Common myeloid progenitor, CD34-positive (primary cell): Measurements from ENCODE around the gene BCL2L13.
"Not testable (repeated sequence)": the region's sequence is repeated elsewhere in the genome, so short reads cannot be mapped to it uniquely, and the experiment has no call there.

ENCODE experiments used
- CTCF ChIA-PET: fragments of 350-600 bp; sonication (Branson Sonifier 250); formaldehyde crosslinking; loops from one replicate; lab custom pipeline; 2021; ENCODE audit warnings: antibody characterized with exemption; lab: Charles Lee
- POLR2A ChIA-PET: fragments of 350-600 bp; sonication (Branson Sonifier 250); formaldehyde crosslinking; loops from one replicate; lab custom pipeline; 2021; ENCODE audit warnings: antibody characterized with exemption; lab: Charles Lee
- DNase-seq, 3 donors: peaks; one replicate each; pipeline versions ENCODE4 v3.0.0 to v3.0.0-alpha.2; 2013
- H3K27ac ChIP-seq, 2 experiments: 1 replicate in 1 of 2; 2 replicates in 1 of 2; pipeline ENCODE4 v1.7.0; 2013; ENCODE audit warnings: inconsistent platforms in 2 of 2, low read length in 2 of 2, mild to moderate bottlenecking in 2 of 2, low read depth in 1 of 2, moderate library complexity in 1 of 2; ENCODE audit not compliant: severe bottlenecking in 2 of 2, insufficient read depth in 1 of 2, poor library complexity in 1 of 2
- H3K27me3 ChIP-seq, 5 experiments: replicated peaks in 2 of 5; 1 replicate in 3 of 5; 2 replicates in 2 of 5; pipeline versions ENCODE4 v1.6.1 to v1.7.0; 2013; ENCODE audit warnings: low read length in 4 of 5, mild to moderate bottlenecking in 2 of 5, moderate library complexity in 2 of 5, inconsistent platforms in 1 of 5; ENCODE audit not compliant: insufficient read depth in 5 of 5, control insufficient read depth in 4 of 5
- H3K36me3 ChIP-seq, 4 experiments: 1 replicate in 2 of 4; 2 replicates in 2 of 4; pipeline versions ENCODE4 v1.6.1 to v1.7.0; 2013; ENCODE audit warnings: low read length in 3 of 4, control low read depth in 1 of 4, mild to moderate bottlenecking in 1 of 4; ENCODE audit not compliant: control insufficient read depth in 4 of 4, insufficient read depth in 4 of 4
- H3K4me1 ChIP-seq, 4 experiments: 1 replicate in 3 of 4; 2 replicates in 1 of 4; pipeline versions ENCODE4 v1.6.1 to v1.7.1; 2013; ENCODE audit warnings: low read length in 3 of 4, mild to moderate bottlenecking in 3 of 4, control low read depth in 1 of 4, inconsistent platforms in 1 of 4, moderate library complexity in 1 of 4; ENCODE audit not compliant: control insufficient read depth in 4 of 4, insufficient read depth in 4 of 4; ENCODE audit errors: control extremely low read depth in 1 of 4
- H3K4me3 ChIP-seq, 7 experiments: 1 replicate in 4 of 7; 2 replicates in 3 of 7; pipeline versions ENCODE4 v1.5.1 to v1.7.0; 2013; ENCODE audit warnings: mild to moderate bottlenecking in 7 of 7, low read length in 6 of 7, moderate library complexity in 6 of 7, inconsistent platforms in 2 of 7, low read depth in 2 of 7, control low read depth in 1 of 7; ENCODE audit not compliant: insufficient read depth in 4 of 7, control insufficient read depth in 1 of 7; ENCODE audit errors: extremely low read depth in 1 of 7
- H3K9me3 ChIP-seq, 5 experiments: 1 replicate in 4 of 5; 2 replicates in 1 of 5; pipeline versions ENCODE4 v1.6.1 to v1.7.1; 2013; ENCODE audit warnings: low read length in 4 of 5, mild to moderate bottlenecking in 2 of 5, inconsistent platforms in 1 of 5, low read depth in 1 of 5, moderate library complexity in 1 of 5; ENCODE audit not compliant: control insufficient read depth in 4 of 5, insufficient read depth in 2 of 5; ENCODE audit errors: control extremely low read depth in 1 of 5
- WGBS: methylation state at CpG from one replicate; pipeline ENCODE4 v1.1.5; 2013; ENCODE audit not compliant: insufficient coverage; 5-methylcytosine and 5-hydroxymethylcytosine counted together

Gene BCL2L13

DNA sequence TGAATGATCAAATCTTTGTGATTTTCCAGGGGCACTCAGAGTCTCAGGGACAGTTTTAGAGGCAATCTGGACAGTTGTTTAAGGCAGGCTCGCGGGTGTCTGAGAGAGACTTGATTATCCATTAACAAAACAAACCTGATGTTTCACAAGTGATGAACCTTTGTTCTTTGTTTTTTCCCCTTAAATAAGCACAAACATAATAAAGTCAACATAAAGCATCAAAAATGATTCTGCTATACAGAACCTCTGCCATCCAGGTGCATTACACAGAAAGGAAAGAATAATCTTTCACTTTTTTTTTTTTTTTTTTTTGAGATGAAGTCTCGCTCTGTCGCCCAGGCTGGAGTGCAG is 122.6 kb downstream of the BCL2L13 start:
- DNase-seq, result no peak
- Histone ChIP-seq H3K4me1 (peaks cover 7 to 36% (median 24%) of the 10 kb centered on the region in 4 experiments), H3K4me3 (no peak overlapping the region), H3K27ac (peak overlapping the region in 1 of 2 experiments; percentile 59), H3K9me3 (no peaks in the 10 kb centered on the region), H3K27me3 (no peaks in the 10 kb centered on the region), H3K36me3 (peaks cover 0 to 8% (median 2%) of the 10 kb centered on the region in 4 experiments)
- ChIA-PET POLR2A (interaction anchor here (2.0 kb wide), 1 partner anchor 11 kb away, joined by 12 read pairs; no protein-coding TSS in a partner anchor), CTCF (interaction anchor here (1.1 kb wide), 1 partner anchor 19 kb away, joined by 3 read pairs; no protein-coding TSS in a partner anchor)
- WGBS, result no CpG with 5 or more reads among the region's 4 CpGs

DNA sequence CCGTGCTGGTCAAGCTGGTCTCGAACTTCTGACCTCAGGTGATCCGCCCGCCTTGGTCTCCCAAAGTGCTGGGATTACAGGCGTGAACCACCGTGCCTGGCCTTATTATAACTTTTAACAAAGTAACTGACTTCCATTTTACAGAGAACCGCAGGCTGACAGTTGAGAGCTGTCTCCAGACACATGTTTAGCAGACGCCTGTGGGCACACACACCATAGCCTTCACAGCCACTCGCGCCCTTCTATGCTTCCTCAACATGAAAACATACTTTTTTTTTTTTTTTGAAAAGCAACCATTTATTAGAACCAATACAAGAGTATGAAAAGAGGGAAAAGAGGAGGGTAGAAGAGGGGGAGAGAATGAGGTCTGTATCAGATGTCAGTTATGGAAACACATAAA is 124.9 kb downstream of the BCL2L13 start:
- POLR2A ChIA-PET, result interaction anchor here (0.6 to 1.4 kb wide), 3 partner anchors 10 to 22 kb away, joined by 3 to 4 read pairs (median 3); no protein-coding TSS in a partner anchor

GRCh38 chr22:17764036-17764435 is 125.5 kb downstream of the BCL2L13 start:
- DNase-seq, result no peak
- Histone ChIP-seq H3K9me3 (no peaks in the 10 kb centered on the region), H3K4me1 (peaks cover 10 to 39% (median 25%) of the 10 kb centered on the region in 4 experiments), H3K36me3 (peaks cover 0 to 10% (median 0%) of the 10 kb centered on the region in 4 experiments), H3K4me3 (no peak overlapping the region), H3K27ac (no peak overlapping the region), H3K27me3 (no peaks in the 10 kb centered on the region)
- CTCF ChIA-PET, result interaction anchor here (1.1 to 1.5 kb wide), 4 partner anchors 9 to 21 kb away, joined by 3 to 5 read pairs (median 3); no protein-coding TSS in a partner anchor
- WGBS, result 80% methylated on average over 5 of the region's 5 CpGs
- POLR2A ChIA-PET, result interaction anchor here (0.6 to 1.4 kb wide), 2 partner anchors 10 to 13 kb away, joined by 3 to 4 read pairs; no protein-coding TSS in a partner anchor

More for the DNA sequence above, 124.9 kb downstream of the BCL2L13 start:
- not testable (repeated sequence) for H3K36me3 ChIP-seq, H3K27ac ChIP-seq, H3K27me3 ChIP-seq, H3K9me3 ChIP-seq, H3K4me3 ChIP-seq
- 81% methylated on average over 7 of the region's 10 CpGs for WGBS
- peaks cover 10 to 38% (median 24%) of the 10 kb centered on the region in 4 experiments for H3K4me1 ChIP-seq
- DNase-seq, result peak; percentile 34 to 95 (median 86)
- CTCF ChIA-PET, result interaction anchor here (1.3 to 1.8 kb wide), 3 partner anchors 10 to 22 kb away, joined by 3 to 6 read pairs (median 5); no protein-coding TSS in a partner anchor

- WGBS, result 60% methylated on average over 1 of the region's 5 CpGs
- H3K9me3 ChIP-seq, H3K27me3 ChIP-seq, H3K27ac ChIP-seq, POLR2A ChIA-PET, DNase-seq, H3K4me3 ChIP-seq: not testable (repeated sequence)
- Histone ChIP-seq H3K36me3 (peaks cover 0 to 14% (median 3%) of the 10 kb centered on the region in 4 experiments), H3K4me1 (peaks cover 10 to 47% (median 33%) of the 10 kb centered on the region in 4 experiments)
- CTCF ChIA-PET, result interaction anchor here (0.6 to 1.3 kb wide), 6 partner anchors 12 to 23 kb away, joined by 3 to 6 read pairs (median 4); no protein-coding TSS in a partner anchor
Observed at GRCh38 chr22:17764852-17765251, 126.3 kb downstream of the BCL2L13 start.

- Histone ChIP-seq H3K27ac (no peak overlapping the region), H3K36me3 (peaks cover 0 to 16% (median 3%) of the 10 kb centered on the region in 4 experiments), H3K9me3 (no peaks in the 10 kb centered on the region), H3K4me3 (no peak overlapping the region), H3K4me1 (peaks cover 10 to 61% (median 47%) of the 10 kb centered on the region in 4 experiments), H3K27me3 (no peaks in the 10 kb centered on the region)
- ChIA-PET POLR2A (no interaction called here), CTCF (interaction anchor here (0.9 to 1.4 kb wide), 4 partner anchors 13 to 25 kb away, joined by 3 to 5 read pairs (median 3); no protein-coding TSS in a partner anchor)
- DNase-seq, result no peak
- 94% methylated on average over 12 of the region's 14 CpGs for WGBS
Observed at GRCh38 chr22:17767233-17768065, 128.9 kb downstream of the BCL2L13 start.

DNA sequence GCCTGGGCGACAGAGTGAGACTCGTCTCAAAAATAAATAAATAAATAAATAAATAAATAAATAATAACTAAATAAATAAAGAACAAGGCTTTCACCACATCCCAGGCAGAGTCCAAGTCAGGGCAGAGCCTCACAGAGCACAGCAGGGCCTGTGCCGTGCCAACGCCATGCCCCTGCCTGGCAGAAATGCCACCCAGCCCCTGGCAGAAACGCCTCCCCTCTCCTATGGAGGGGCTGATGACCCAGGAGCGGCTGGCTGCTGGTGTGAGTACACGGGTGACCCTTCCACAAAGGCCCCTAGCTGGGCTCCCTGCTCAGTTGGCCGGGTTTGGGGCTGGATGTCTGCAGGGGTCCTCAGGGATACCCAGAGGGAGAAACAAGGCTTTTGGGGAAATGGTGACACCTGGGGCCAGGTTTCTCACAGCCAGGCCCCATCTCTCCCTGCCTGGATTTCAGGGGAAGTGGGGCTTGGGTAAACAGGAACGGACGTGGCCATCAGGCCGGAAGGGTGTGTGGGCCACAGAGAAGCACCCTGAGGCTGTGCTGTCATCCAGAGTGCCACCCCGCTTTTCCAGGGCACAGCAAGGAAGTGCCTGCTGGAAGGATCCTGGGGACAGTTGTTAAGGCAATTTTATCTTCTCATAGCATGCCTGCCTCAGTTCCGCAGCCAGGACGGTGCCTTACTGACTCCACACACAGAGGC is 130.6 kb downstream of the BCL2L13 start:
- Histone ChIP-seq H3K4me3 (peak overlapping the region in 1 of 7 experiments; percentile 33), H3K27ac (peak overlapping the region in 1 of 2 experiments; percentile 54), H3K9me3 (no peaks in the 10 kb centered on the region), H3K36me3 (peaks cover 0 to 16% (median 3%) of the 10 kb centered on the region in 4 experiments), H3K27me3 (no peaks in the 10 kb centered on the region), H3K4me1 (peaks cover 9 to 63% (median 55%) of the 10 kb centered on the region in 4 experiments)
- no peak for DNase-seq
- POLR2A ChIA-PET, result no interaction called here
- 78% methylated on average over 9 of the region's 14 CpGs for WGBS
- CTCF ChIA-PET, result interaction anchor here (0.7 to 5.5 kb wide), 2 partner anchors 16 to 26 kb away, joined by 3 to 47 read pairs; no protein-coding TSS in a partner anchor
